Lower lobe of right lung (tissue), 2 donors: ENCODE measurements around the gene MOV10. TPM values are rescaled to one million over a fixed set of nuclear protein-coding genes. Genes with fewer than 3 reads are reported as not detected.

Source experiments
- ATAC-seq, 2 donors: fragments of 200-7000 bp; cut with Tn5 transposase; one replicate each; pipeline ENCODE4 v1.9.1; 2020 to 2022; ENCODE audit warnings: mild to moderate bottlenecking in 2 of 2, moderate library complexity in 2 of 2
- DNase-seq: peaks from one replicate; pipeline ENCODE4 v3.0.0-alpha.2; 2020
- H3K27ac ChIP-seq: fragments of 200-600 bp; one replicate; pipeline ENCODE4 v1.8.0; 2022
- H3K27me3 ChIP-seq: fragments of 200-600 bp; one replicate; pipeline ENCODE4 v1.8.0; 2022; ENCODE audit warnings: low read depth
- H3K36me3 ChIP-seq: fragments of 200-600 bp; one replicate; pipeline ENCODE4 v1.8.0; 2022; ENCODE audit warnings: mild to moderate bottlenecking
- H3K4me1 ChIP-seq: fragments of 200-600 bp; one replicate; pipeline ENCODE4 v1.8.0; 2022
- H3K4me3 ChIP-seq: fragments of 200-600 bp; one replicate; pipeline ENCODE4 v1.8.0; 2022; ENCODE audit warnings: mild to moderate bottlenecking
- H3K9me3 ChIP-seq: fragments of 200-600 bp; one replicate; pipeline ENCODE4 v1.8.0; 2022
- intact Hi-C: fragments of 100-400 bp; cut with DNase I; formaldehyde crosslinking; loops from one replicate; pipeline ENCODE4 v1.11.0; 2022
- total RNA-seq: library from RNA; stranded (reverse); fragmentation: NEBNext Ultra II Directional; extraction: Animal tissue kit (Norgen Biotek cat#: 25700); gene quantifications from one replicate; pipeline ENCODE4 v1.2.1, GENCODE V29; 2021
- TF ChIP-seq, protein P1 (sequence below): fragments of 200-600 bp; IDR thresholded peaks from one replicate; pipeline ENCODE4 v1.8.0; 2022; ENCODE audit warnings: antibody characterized with exemption, mild to moderate bottlenecking
- donor health status: DM: no; HTN: yes; CAD: no; lungs with severe emphysema.

The MOV10 gene
- total RNA-seq, 1 donor from 2014 or later: 72.3 TPM

- Histone ChIP-seq H3K4me3 (peak overlapping the region; percentile 66), H3K36me3 (no peaks in the 10 kb centered on the region), H3K9me3 (no peaks in the 10 kb centered on the region), H3K4me1 (peaks cover 27% of the 10 kb centered on the region), H3K27me3 (no peaks in the 10 kb centered on the region), H3K27ac (no peak overlapping the region)
- intact Hi-C loops: loop anchor here (5.0 kb wide), 1 partner anchor 88 kb away; no protein-coding TSS in a partner anchor
- ATAC-seq: peak; percentile 2 to 5
- no peak for DNase-seq
- TF ChIP-seq, protein P1, sequence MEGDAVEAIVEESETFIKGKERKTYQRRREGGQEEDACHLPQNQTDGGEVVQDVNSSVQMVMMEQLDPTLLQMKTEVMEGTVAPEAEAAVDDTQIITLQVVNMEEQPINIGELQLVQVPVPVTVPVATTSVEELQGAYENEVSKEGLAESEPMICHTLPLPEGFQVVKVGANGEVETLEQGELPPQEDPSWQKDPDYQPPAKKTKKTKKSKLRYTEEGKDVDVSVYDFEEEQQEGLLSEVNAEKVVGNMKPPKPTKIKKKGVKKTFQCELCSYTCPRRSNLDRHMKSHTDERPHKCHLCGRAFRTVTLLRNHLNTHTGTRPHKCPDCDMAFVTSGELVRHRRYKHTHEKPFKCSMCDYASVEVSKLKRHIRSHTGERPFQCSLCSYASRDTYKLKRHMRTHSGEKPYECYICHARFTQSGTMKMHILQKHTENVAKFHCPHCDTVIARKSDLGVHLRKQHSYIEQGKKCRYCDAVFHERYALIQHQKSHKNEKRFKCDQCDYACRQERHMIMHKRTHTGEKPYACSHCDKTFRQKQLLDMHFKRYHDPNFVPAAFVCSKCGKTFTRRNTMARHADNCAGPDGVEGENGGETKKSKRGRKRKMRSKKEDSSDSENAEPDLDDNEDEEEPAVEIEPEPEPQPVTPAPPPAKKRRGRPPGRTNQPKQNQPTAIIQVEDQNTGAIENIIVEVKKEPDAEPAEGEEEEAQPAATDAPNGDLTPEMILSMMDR: no peak
Measured at GRCh38 chr1:112714313-112715263, 40.1 kb downstream of the MOV10 start.

GRCh38 chr1:112715264-112716053 is 41.0 kb downstream of the MOV10 start, which contains the start of gene PPM1J:
PPM1J (minus strand) TSS chr1:112715332; CDS start chr1:112715301, 31 bp downstream.
- TF ChIP-seq, protein P1: no peak
- intact Hi-C loops: loop anchor here (5.0 kb wide), 1 partner anchor 87 kb away; no protein-coding TSS in a partner anchor

DNA sequence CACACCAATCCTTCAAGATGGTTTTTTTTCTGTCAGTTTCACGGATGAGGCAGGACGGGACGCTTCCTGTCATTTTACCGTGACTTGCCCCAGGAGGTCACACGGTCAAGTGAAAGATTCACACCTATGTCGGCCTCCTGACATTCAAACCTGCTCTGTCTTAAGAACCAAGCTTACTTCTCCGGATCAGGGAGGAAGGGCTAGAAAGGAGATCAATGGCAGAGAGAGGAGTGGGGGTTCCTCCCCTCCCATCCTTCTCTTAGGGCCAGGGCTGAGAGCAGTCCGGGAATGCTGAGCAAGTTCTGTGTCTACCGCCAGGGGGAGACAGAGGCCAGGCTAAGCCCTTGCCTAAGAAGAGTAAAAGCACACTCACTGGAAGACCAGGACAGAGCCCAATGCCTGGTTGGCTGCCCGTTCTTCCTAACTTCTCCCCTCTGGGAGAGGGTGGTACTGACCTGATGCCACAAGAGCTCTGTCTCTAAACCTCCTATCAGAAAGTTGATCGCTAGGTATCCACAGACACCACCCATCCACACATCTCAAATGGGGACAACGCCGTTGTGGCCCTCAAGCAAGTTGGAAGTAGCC is 41.8 kb downstream of the MOV10 start:
- TF ChIP-seq, protein P1: peak; percentile 96
- DNase-seq: peak; percentile 85
- intact Hi-C loops: loop anchor here (5.0 kb wide), 1 partner anchor 86 kb away; no protein-coding TSS in a partner anchor
- no peaks in the 10 kb centered on the region for H3K36me3 ChIP-seq
- H3K27me3 ChIP-seq: no peaks in the 10 kb centered on the region
- H3K9me3 ChIP-seq: no peaks in the 10 kb centered on the region
- peaks cover 27% of the 10 kb centered on the region for H3K4me1 ChIP-seq
- peak overlapping the region; percentile 66 for H3K4me3 ChIP-seq
- peak; percentile 85 to 86 for ATAC-seq
- H3K27ac ChIP-seq: peak overlapping the region; percentile 44

More at GRCh38 chr1:112715264-112716053, 41.0 kb downstream of the MOV10 start, which contains the start of gene PPM1J:
- DNase-seq (peak; percentile 99), ATAC-seq (peak; percentile 93 to 94)
- Histone ChIP-seq H3K4me3 (peak within 1 kb of the TSS; percentile 66), H3K27me3 (no peaks in the 10 kb centered on the region), H3K27ac (peak within 1 kb of the TSS; percentile 44), H3K9me3 (no peaks in the 10 kb centered on the region), H3K36me3 (no peaks in the 10 kb centered on the region), H3K4me1 (peaks cover 27% of the 10 kb centered on the region)

DNA sequence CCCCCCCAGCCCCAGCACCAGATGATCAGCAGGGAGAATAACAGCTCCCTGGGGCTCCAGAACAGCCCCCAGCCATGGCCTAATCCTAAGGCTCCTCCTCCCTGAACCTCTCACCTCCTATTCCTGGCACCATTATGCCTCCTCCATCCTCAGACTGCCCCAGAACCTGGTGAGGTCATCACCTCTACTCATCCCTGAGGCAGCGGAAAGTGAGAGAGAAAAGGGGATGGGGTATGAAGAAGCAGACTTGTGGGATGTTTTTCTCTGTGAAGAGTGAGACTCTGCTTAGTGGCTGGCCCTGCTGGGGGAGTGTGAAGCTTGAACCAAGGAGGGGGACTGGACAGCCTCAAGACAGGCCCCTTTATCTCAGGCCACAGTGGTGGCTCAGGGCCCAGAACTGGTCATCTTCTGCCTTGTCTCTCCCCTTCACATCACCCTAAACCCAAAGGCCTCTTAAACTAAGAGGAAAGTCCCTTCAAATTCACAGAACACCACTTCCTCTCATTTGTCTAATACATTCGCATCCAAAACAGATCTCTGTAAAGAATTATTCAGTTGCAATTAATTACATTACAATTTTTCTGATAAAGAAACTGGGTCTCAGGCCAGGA is 42.9 kb downstream of the MOV10 start:
- TF ChIP-seq, protein P1: no peak
- Histone ChIP-seq H3K27ac (no peak overlapping the region), H3K4me3 (no peak overlapping the region), H3K36me3 (no peaks in the 10 kb centered on the region), H3K27me3 (no peaks in the 10 kb centered on the region), H3K9me3 (no peaks in the 10 kb centered on the region), H3K4me1 (peaks cover 29% of the 10 kb centered on the region)
- no peak for ATAC-seq
- intact Hi-C loops: loop anchor here (5.0 kb wide), 1 partner anchor 85 kb away; no protein-coding TSS in a partner anchor
- no peak for DNase-seq
